HUES48 (cell line): ENCODE results near the gene DPH2.
A peak's percentile ranks its signal among the peaks of the same experiment; 100 is the strongest.

ENCODE experiments used
- H3K27ac ChIP-seq: one replicate; pipeline ENCODE4 v1.7.0; 2013; ENCODE audit warnings: low read depth, low read length, inconsistent platforms
- H3K27me3 ChIP-seq: 2 replicates; pipeline ENCODE4 v1.6.1; 2013; ENCODE audit warnings: mild to moderate bottlenecking, low read length; ENCODE audit not compliant: control insufficient read depth, insufficient read depth
- H3K36me3 ChIP-seq: 2 replicates; pipeline ENCODE4 v1.6.1; 2013; ENCODE audit warnings: low read length; ENCODE audit not compliant: control insufficient read depth, insufficient read depth
- H3K4me1 ChIP-seq: 2 replicates; pipeline ENCODE4 v1.6.1; 2013; ENCODE audit warnings: mild to moderate bottlenecking, low read length; ENCODE audit not compliant: control insufficient read depth, insufficient read depth
- H3K4me3 ChIP-seq: 2 replicates; pipeline ENCODE4 v1.5.1; 2013; ENCODE audit warnings: mild to moderate bottlenecking, low read depth, low read length
- H3K9ac ChIP-seq: 2 replicates; pipeline ENCODE4 v1.6.1; 2013; ENCODE audit warnings: mild to moderate bottlenecking, low read depth, low read length, moderate library complexity
- H3K9me3 ChIP-seq: 2 replicates; pipeline ENCODE4 v1.6.1; 2013; ENCODE audit warnings: low read length; ENCODE audit not compliant: control insufficient read depth, insufficient read depth

Gene DPH2

GRCh38 chr1:43985984-43986595, 16.3 kb downstream of the DPH2 start:
- Histone ChIP-seq H3K27ac (no peak overlapping the region), H3K36me3 (peaks cover 47% of the 10 kb centered on the region), H3K4me1 (peaks cover 5% of the 10 kb centered on the region; the same call in 1 of the 2 replicates), H3K27me3 (no peaks in the 10 kb centered on the region), H3K9ac (no peak overlapping the region), H3K4me3 (no peak overlapping the region), H3K9me3 (no peaks in the 10 kb centered on the region)

- Histone ChIP-seq H3K36me3 (peaks cover 41% of the 10 kb centered on the region), H3K4me1 (peaks cover 5% of the 10 kb centered on the region; the same call in 1 of the 2 replicates), H3K4me3 (no peak overlapping the region), H3K9ac (no peak overlapping the region), H3K9me3 (no peaks in the 10 kb centered on the region), H3K27ac (no peak overlapping the region), H3K27me3 (no peaks in the 10 kb centered on the region)
Observed at GRCh38 chr1:43986712-43987111, 16.9 kb downstream of the DPH2 start.

- Histone ChIP-seq H3K9me3 (no peaks in the 10 kb centered on the region), H3K9ac (no peak overlapping the region), H3K27ac (no peak overlapping the region)
Observed at GRCh38 chr1:43987159-43987902, 17.5 kb downstream of the DPH2 start.

GRCh38 chr1:43990271-43991199, 20.7 kb downstream of the DPH2 start:
- H3K9ac ChIP-seq, result no peak overlapping the region
- peaks cover 10% of the 10 kb centered on the region; the same call in 1 of the 2 replicates for H3K4me1 ChIP-seq
- H3K4me3 ChIP-seq, result peak overlapping the region; percentile 84
- peaks cover 3% of the 10 kb centered on the region; the same call in 1 of the 2 replicates for H3K27me3 ChIP-seq
- H3K27ac ChIP-seq, result peak overlapping the region; percentile 47
- no peaks in the 10 kb centered on the region for H3K9me3 ChIP-seq
- peaks cover 17% of the 10 kb centered on the region for H3K36me3 ChIP-seq

More at GRCh38 chr1:43987159-43987902, 17.5 kb downstream of the DPH2 start:
- Histone ChIP-seq H3K4me1 (peaks cover 6% of the 10 kb centered on the region; the same call in 1 of the 2 replicates), H3K4me3 (no peak overlapping the region), H3K36me3 (peaks cover 36% of the 10 kb centered on the region), H3K27me3 (no peaks in the 10 kb centered on the region)

- H3K9ac ChIP-seq, result 0 out of 2 replicates have a peak overlapping the region, but pooled peaks have one; percentile 2
- peaks cover 11% of the 10 kb centered on the region; the same call in 1 of the 2 replicates for H3K36me3 ChIP-seq
- H3K9me3 ChIP-seq, result no peaks in the 10 kb centered on the region
- peak overlapping the region; percentile 84 for H3K4me3 ChIP-seq
- peaks cover 10% of the 10 kb centered on the region; the same call in 1 of the 2 replicates for H3K4me1 ChIP-seq
- peak overlapping the region; percentile 47 for H3K27ac ChIP-seq
- peaks cover 3% of the 10 kb centered on the region; the same call in 1 of the 2 replicates for H3K27me3 ChIP-seq
Observed at GRCh38 chr1:43991200-43991475, 21.3 kb downstream of the DPH2 start.

- Histone ChIP-seq H3K36me3 (peaks cover 6% of the 10 kb centered on the region; the same call in 1 of the 2 replicates), H3K4me3 (peak within 1 kb of the TSS; percentile 84), H3K9ac (peak within 1 kb of the TSS; percentile 27), H3K9me3 (no peaks in the 10 kb centered on the region), H3K27me3 (peaks cover 3% of the 10 kb centered on the region; the same call in 1 of the 2 replicates), H3K27ac (peak within 1 kb of the TSS; percentile 47), H3K4me1 (peaks cover 10% of the 10 kb centered on the region; the same call in 1 of the 2 replicates)
Observed at GRCh38 chr1:43991476-43992231, 21.8 kb downstream of the DPH2 start, which contains the start of gene CCDC24. TSS of gene CCDC24 (plus strand) at chr1:43991599. CDS start at chr1:43991879, 280 bp downstream.

GRCh38 chr1:43992232-43992995, 22.6 kb downstream of the DPH2 start:
- peak overlapping the region; percentile 84 for H3K4me3 ChIP-seq
- H3K9ac ChIP-seq, result peak overlapping the region; percentile 0; the same call in 1 of the 2 replicates
- peaks cover 10% of the 10 kb centered on the region; the same call in 1 of the 2 replicates for H3K4me1 ChIP-seq
- peaks cover 3% of the 10 kb centered on the region; the same call in 1 of the 2 replicates for H3K27me3 ChIP-seq
- H3K27ac ChIP-seq, result no peak overlapping the region
- 0 out of 2 replicates have a peak, but pooled peaks cover 3% of the 10 kb centered on the region for H3K36me3 ChIP-seq
- H3K9me3 ChIP-seq, result no peaks in the 10 kb centered on the region

GRCh38 chr1:43993206-43993914, 23.6 kb downstream of the DPH2 start:
- H3K4me3 ChIP-seq, result no peak overlapping the region
- H3K9me3 ChIP-seq, result no peaks in the 10 kb centered on the region
- H3K4me1 ChIP-seq, result peaks cover 10% of the 10 kb centered on the region; the same call in 1 of the 2 replicates
- no peak overlapping the region for H3K9ac ChIP-seq
- H3K36me3 ChIP-seq, result peaks cover 5% of the 10 kb centered on the region; the same call in 1 of the 2 replicates
- no peak overlapping the region for H3K27ac ChIP-seq
- peaks cover 3% of the 10 kb centered on the region; the same call in 1 of the 2 replicates for H3K27me3 ChIP-seq

GRCh38 chr1:43994071-43994470, 24.3 kb downstream of the DPH2 start:
- no peak overlapping the region for H3K4me3 ChIP-seq
- H3K36me3 ChIP-seq, result peaks cover 7% of the 10 kb centered on the region; the same call in 1 of the 2 replicates
- no peaks in the 10 kb centered on the region for H3K9me3 ChIP-seq
- H3K9ac ChIP-seq, result no peak overlapping the region
- H3K4me1 ChIP-seq, result peaks cover 10% of the 10 kb centered on the region; the same call in 1 of the 2 replicates
- H3K27ac ChIP-seq, result no peak overlapping the region
- H3K27me3 ChIP-seq, result peaks cover 3% of the 10 kb centered on the region; the same call in 1 of the 2 replicates
